SJSA1 (cell line): ENCODE data around the gene SQSTM1. TPM values are rescaled to one million over a fixed set of nuclear protein-coding genes. Genes with fewer than 3 reads are reported as not detected.

ENCODE experiments used
- DNase-seq, 2 experiments: peaks; one replicate each; pipeline ENCODE4 v3.0.0-alpha.2; 2015 to 2020; ENCODE audit warnings: low spot score in 2 of 2, low read depth in 1 of 2
- H3K27ac ChIP-seq: fragments of 250-450 bp; sonication (Bioruptor Pico); 2 replicates; pipeline ENCODE4 v1.5.1; 2020; ENCODE audit warnings: mild to moderate bottlenecking, moderate library complexity
- H3K27me3 ChIP-seq: fragments of 250-450 bp; sonication (Bioruptor Pico); replicated peaks from 2 replicates; pipeline ENCODE4 v1.5.1; 2020; ENCODE audit warnings: mild to moderate bottlenecking, moderate library complexity
- H3K36me3 ChIP-seq: fragments of 250-450 bp; sonication (Bioruptor Pico); 2 replicates; pipeline ENCODE4 v1.5.1; 2020; ENCODE audit warnings: mild to moderate bottlenecking
- H3K4me1 ChIP-seq: fragments of 250-450 bp; sonication (Bioruptor Pico); replicated peaks from 2 replicates; pipeline ENCODE4 v1.6.1; 2021; ENCODE audit warnings: mild to moderate bottlenecking
- H3K4me3 ChIP-seq: fragments of 250-450 bp; sonication (Bioruptor Pico); 2 replicates; pipeline ENCODE4 v1.5.1; 2020; ENCODE audit warnings: mild to moderate bottlenecking
- H3K9me3 ChIP-seq: fragments of 250-450 bp; sonication (Bioruptor Pico); replicated peaks from 2 replicates; pipeline ENCODE4 v1.5.1; 2020; ENCODE audit warnings: mild to moderate bottlenecking
- total RNA-seq: library from RNA; depleted of rRNA; stranded (reverse); fragments of >200 nt; shearing (Covaris generic); gene quantifications from 2 replicates; pipeline ENCODE4 v1.2.3, GENCODE V29; 2014

SQSTM1 gene
- total RNA-seq, 1 experiment from 2014 or later: 298 TPM

DNA sequence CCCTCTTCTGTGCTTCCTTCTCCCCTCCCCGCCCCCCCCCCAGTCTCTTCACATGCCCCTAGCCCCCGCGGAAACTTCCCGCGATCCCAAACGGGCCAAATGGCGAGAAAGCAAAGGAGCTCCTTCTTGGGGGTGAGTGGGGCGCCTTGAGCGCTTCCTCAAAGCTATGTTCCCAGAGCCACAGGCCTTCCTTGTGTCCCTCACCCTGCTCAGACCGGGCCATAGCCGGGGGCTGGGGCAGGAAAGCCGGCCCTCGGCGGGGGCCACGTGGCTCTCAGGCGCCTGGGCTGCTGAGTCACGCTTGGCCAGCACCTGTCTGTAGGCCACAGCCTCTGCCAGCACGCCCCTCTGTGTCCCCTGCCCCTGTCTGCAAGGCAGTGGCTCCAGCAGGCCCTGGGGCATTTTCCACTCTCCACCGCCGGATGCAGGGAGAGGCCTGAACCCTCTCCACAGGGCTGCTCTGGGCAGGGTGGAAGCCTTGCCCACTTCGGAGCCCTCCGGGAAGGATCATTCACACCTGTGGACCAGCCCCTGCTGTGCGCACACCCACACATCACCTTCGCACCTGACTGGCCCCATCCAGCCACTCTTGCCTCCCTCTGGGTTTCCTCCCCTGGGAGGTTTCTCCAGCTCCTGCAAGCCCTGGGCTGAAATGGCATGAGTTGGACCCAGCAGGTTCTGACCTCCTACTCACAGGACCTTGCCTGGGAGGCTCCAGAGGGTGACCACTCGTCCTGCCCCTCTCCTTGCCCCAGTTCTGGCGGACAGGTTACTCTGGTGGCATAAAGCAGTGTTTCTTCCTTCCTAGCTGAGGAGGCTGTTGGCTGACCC lies 1.2 kb upstream of the SQSTM1 start:
- peak overlapping the region; percentile 94 for H3K4me3 ChIP-seq
- DNase-seq: peak; percentile 77 to 86
- H3K36me3 ChIP-seq: peaks cover 39% of the 10 kb centered on the region
- no peaks in the 10 kb centered on the region for H3K9me3 ChIP-seq
- peaks cover 40% of the 10 kb centered on the region for H3K4me1 ChIP-seq
- peak overlapping the region; percentile 90 for H3K27ac ChIP-seq
- no peaks in the 10 kb centered on the region for H3K27me3 ChIP-seq

DNA sequence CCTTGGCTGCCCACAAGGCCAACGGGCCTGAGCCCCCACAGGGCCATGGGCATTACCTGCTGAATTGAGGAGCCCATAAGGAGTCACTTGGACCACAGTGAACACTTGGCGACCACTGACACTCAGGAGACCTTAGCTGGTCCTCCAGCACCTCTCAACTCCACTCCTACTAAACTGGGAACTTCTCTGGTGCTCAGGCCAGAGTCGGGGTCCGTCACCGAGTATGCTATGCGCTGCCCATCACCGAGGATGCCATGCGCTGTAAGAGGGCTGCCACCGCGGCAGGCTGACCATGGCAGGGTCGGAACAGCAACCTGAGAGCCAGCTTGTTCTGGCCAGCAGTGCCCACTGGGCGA lies 600 bp upstream of the SQSTM1 start:
- no peaks in the 10 kb centered on the region for H3K9me3 ChIP-seq
- H3K27ac ChIP-seq: peak overlapping the region; percentile 90
- peaks cover 40% of the 10 kb centered on the region for H3K4me1 ChIP-seq
- no peak for DNase-seq
- peak overlapping the region; percentile 94 for H3K4me3 ChIP-seq
- no peaks in the 10 kb centered on the region for H3K27me3 ChIP-seq
- H3K36me3 ChIP-seq: peaks cover 40% of the 10 kb centered on the region

DNA sequence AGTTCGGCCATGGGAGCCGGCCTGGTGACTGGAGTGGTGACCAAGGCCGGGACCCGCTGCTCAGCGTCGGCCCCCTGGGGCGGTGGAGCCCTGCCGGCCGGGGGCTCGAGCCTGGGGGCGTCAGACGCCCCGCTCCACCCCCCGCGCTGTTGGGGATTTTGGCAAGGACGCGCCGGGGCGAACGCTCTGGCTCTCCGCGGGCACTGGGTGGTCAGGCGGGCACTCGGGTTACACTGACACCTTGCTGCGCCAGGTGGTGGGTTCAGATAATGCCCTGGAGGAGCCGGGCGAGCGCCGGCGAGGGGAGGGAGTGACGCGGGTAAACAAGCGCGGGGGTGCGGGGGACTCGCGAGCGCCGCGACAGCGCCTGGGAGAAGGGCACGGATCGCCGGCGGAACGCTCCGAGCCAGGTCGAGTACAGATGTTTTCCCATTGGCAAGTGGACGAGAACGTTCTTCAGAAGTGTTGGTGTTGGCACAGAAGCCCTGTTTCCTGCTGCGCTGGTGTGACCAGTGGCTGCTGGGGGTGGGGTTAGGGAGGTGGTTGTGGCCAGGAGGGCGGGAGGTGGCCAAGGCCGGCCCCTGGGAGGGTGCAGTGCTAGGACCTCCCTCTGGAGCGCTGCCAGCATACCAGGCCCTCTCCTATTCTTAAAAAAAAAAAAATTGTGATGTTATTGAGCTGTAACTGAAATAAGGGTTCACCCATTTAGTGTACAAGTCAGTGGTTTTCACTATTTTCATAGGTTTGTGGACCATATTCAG lies 773 bp downstream of the SQSTM1 start:
- Histone ChIP-seq H3K9me3 (no peaks in the 10 kb centered on the region), H3K36me3 (peaks cover 54% of the 10 kb centered on the region), H3K4me3 (peak overlapping the region; percentile 94), H3K27me3 (no peaks in the 10 kb centered on the region), H3K27ac (peak overlapping the region; percentile 90), H3K4me1 (peaks cover 40% of the 10 kb centered on the region)
- peak; percentile 93 to 98 for DNase-seq

- DNase-seq: no peak
- Histone ChIP-seq H3K27me3 (no peaks in the 10 kb centered on the region), H3K4me1 (peaks cover 40% of the 10 kb centered on the region), H3K4me3 (peak overlapping the region; percentile 94), H3K9me3 (no peaks in the 10 kb centered on the region), H3K36me3 (peaks cover 59% of the 10 kb centered on the region), H3K27ac (no peak overlapping the region)
These were observed 1.3 kb downstream of the SQSTM1 start for GRCh38 chr5:179822059-179822432.

DNA sequence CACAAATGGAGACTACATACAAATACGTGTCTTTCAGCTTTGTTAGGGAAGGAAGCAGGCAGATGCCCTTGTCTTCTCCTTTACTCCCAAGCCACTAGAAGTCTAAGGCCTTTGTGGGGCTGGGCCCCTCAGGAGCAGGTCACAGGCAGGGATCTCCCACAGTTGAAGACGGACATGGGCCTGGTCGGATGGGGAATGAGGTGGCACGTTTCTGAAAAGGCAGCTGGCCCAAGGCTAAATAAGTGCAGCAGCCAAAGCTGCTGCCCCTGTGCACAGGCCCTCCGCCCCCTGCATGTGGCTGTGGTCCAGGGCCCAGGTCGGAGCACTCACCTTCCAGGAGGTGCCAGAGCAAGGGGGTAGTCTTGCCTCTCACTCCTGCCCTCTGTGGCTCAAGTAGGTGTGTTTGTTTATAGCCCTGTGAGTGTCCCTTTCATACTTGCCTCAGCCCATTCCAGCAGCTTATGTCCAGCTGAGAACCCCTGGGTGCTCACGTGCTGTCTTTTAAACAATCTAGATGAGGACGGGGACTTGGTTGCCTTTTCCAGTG lies 1.8 kb downstream of the SQSTM1 start:
- peaks cover 40% of the 10 kb centered on the region for H3K4me1 ChIP-seq
- H3K4me3 ChIP-seq: peak overlapping the region; percentile 94
- DNase-seq: no peak
- H3K9me3 ChIP-seq: no peaks in the 10 kb centered on the region
- no peaks in the 10 kb centered on the region for H3K27me3 ChIP-seq
- peaks cover 64% of the 10 kb centered on the region for H3K36me3 ChIP-seq
- no peak overlapping the region for H3K27ac ChIP-seq

GRCh38 chr5:179823937-179824744 lies 3.4 kb downstream of the SQSTM1 start:
- H3K4me3 ChIP-seq: no peak overlapping the region

DNA sequence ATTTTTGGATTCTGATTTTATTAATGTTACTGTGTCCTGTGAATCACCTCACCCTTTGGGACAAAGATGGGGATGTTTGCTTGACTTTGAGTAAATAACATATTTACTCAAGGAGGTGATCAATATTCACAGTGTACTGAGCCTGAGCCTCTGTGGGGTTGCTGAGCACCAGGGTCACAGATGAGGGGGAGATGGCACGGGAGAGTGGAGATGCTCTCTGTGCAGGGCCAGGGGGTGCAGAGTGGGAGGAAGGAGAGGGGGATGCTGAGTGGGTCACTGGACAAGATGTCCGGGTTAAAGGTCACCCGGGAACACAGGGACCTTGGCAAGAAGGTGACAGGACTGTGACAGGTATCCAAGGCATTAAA lies 4.0 kb downstream of the SQSTM1 start:
- DNase-seq: no peak
- Histone ChIP-seq H3K4me3 (no peak overlapping the region), H3K9me3 (no peaks in the 10 kb centered on the region), H3K27ac (no peak overlapping the region), H3K36me3 (peaks cover 86% of the 10 kb centered on the region), H3K27me3 (no peaks in the 10 kb centered on the region), H3K4me1 (peaks cover 22% of the 10 kb centered on the region)

More at GRCh38 chr5:179823937-179824744, 3.4 kb downstream of the SQSTM1 start:
- no peaks in the 10 kb centered on the region for H3K27me3 ChIP-seq
- no peaks in the 10 kb centered on the region for H3K9me3 ChIP-seq
- H3K36me3 ChIP-seq: peaks cover 80% of the 10 kb centered on the region
- peaks cover 28% of the 10 kb centered on the region for H3K4me1 ChIP-seq
- DNase-seq: no peak
- no peak overlapping the region for H3K27ac ChIP-seq

GRCh38 chr5:179825655-179826182 lies 5.0 kb downstream of the SQSTM1 start:
- Histone ChIP-seq H3K9me3 (no peaks in the 10 kb centered on the region), H3K36me3 (peaks cover 96% of the 10 kb centered on the region), H3K4me3 (no peak overlapping the region), H3K4me1 (peaks cover 12% of the 10 kb centered on the region), H3K27ac (no peak overlapping the region), H3K27me3 (no peaks in the 10 kb centered on the region)
- no peak for DNase-seq

- Histone ChIP-seq H3K9me3 (no peaks in the 10 kb centered on the region), H3K36me3 (peaks cover 99% of the 10 kb centered on the region), H3K27me3 (no peaks in the 10 kb centered on the region), H3K27ac (no peak overlapping the region), H3K4me3 (no peak overlapping the region), H3K4me1 (peaks cover 1% of the 10 kb centered on the region)
- DNase-seq: no peak
These were observed 7.0 kb downstream of the SQSTM1 start for GRCh38 chr5:179827680-179828079.

GRCh38 chr5:179828756-179829421 lies 8.2 kb downstream of the SQSTM1 start:
- Histone ChIP-seq H3K9me3 (no peaks in the 10 kb centered on the region), H3K36me3 (peaks cover 100% of the 10 kb centered on the region), H3K27ac (no peak overlapping the region), H3K4me1 (no peaks in the 10 kb centered on the region), H3K4me3 (no peak overlapping the region), H3K27me3 (no peaks in the 10 kb centered on the region)
- no peak for DNase-seq

DNA sequence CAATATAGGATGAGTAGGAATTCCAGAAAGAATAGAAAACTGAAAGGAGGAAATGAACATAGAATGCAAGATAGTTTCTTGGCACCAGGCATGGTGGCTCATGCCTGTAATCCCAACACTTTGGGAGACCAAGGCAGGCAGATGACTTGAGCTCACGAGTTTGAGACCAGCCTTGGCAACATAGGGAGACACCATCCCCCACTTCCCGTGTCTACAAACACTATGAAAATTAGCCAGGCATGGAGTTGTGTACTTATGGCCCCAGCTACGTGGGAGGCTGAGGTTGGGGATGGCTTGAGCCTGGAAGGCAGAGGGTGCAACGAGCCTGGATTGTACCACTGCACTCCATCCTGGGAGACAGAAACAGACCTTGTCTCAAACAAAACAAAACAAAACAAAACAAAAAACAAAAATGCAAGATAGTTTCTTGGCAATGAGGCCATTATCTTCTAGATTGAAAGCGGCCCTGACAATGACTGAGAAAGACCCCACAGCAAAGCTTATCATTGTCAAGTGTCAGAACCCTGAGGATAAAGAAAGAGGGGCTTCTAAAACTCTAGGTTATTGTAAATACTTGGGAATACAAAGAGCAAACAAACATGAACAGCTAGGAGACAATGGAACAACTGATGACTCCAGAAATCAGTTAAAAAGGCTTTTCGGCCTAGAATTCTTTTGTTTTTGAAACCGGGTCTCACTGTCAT lies 9.2 kb downstream of the SQSTM1 start:
- H3K27ac ChIP-seq: no peak overlapping the region
- H3K4me1 ChIP-seq: no peaks in the 10 kb centered on the region
- H3K36me3 ChIP-seq: peaks cover 93% of the 10 kb centered on the region
- no peaks in the 10 kb centered on the region for H3K9me3 ChIP-seq
- no peak for DNase-seq
- no peak overlapping the region for H3K4me3 ChIP-seq
- H3K27me3 ChIP-seq: no peaks in the 10 kb centered on the region

DNA sequence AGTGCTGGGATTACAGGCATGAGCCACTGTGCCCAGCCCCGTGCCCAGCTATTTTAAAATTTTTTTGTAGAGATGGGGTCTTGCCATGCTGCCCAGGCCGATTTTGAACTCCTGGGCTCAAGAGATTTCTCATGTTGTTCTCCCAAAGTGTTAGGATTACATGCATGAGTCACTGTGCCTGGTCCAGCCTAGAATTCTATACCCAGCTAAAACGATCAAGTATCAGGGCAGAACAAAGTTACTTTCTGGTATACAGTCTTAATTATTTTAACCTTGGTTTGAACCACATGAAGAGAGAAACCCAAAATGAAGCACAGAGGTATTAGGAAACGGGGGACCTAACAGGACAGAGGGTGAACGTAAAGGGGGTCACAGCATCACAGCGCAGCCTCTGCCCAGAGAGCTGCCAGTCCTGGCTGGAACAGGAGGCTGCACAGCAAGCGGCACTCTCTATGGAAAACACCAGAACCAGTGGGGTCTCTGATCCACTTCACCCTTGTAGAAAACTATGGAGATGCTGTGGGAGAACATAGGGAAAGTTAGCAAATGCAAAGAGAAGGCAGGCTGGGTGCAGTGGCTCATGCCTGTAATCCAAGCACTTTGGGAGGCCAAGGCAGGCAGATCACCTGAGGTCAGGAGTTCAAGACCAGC lies 10.2 kb downstream of the SQSTM1 start:
- H3K27ac ChIP-seq: no peak overlapping the region
- no peak for DNase-seq
- H3K36me3 ChIP-seq: peaks cover 89% of the 10 kb centered on the region
- no peaks in the 10 kb centered on the region for H3K9me3 ChIP-seq
- no peak overlapping the region for H3K4me3 ChIP-seq
- H3K27me3 ChIP-seq: no peaks in the 10 kb centered on the region
- H3K4me1 ChIP-seq: no peaks in the 10 kb centered on the region
